ENCODE results near the gene GNL3.

The GNL3 gene

GRCh38 chr3:52688266-52688665 lies 2.4 kb downstream of the GNL3 start:
- DNase-seq: no peak

DNA sequence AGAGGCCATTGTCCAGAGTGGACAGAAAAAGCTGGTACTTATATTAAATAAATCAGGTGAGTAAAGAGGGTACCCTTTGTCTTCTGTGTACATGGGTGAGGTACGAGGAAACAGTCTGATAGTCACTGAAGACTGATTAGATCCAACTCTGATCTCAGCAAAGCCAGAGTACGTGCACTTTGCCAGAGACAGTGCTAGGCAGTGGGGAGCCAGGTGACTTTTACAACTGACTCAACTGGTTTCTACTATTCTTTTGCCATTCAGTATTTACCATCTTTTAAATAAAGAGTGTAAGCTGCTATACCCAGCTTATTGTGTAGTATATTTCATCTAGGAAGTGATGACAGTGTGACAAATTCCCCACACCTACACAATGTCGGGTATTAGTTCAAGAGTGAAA lies 3.3 kb downstream of the GNL3 start:
- DNase-seq: no peak

DNA sequence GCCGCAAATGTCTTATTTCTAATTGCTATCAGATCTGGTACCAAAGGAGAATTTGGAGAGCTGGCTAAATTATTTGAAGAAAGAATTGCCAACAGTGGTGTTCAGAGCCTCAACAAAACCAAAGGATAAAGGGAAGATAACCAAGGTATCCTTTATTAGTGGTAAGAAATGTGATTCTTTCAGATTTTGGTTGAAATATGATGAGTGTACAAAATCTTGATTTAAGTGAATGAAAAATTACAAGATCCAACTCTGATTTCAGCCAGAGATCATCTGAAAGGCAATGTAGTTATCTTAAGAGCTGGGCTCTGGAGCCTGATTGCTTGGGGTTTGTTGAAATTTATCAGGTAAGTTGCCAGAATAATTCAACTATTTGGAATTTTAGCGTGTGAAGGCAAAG lies 4.7 kb downstream of the GNL3 start:
- no peak for DNase-seq

DNA sequence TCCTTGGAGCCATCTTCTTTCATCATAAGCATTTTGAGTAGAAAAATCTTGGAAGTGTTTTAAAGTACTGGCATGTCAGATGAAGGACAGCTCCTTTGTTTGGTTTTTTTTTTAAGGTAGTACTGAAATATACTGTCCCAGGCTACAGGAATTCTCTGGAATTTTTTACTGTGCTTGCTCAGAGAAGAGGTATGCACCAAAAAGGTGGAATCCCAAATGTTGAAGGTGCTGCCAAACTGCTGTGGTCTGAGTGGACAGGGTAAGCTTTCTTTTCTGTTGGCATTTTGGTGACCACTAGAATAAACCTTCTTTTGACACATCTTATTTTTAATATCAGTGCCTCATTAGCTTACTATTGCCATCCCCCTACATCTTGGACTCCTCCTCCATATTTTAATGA lies 7.2 kb downstream of the GNL3 start:
- DNase-seq: no peak

DNA sequence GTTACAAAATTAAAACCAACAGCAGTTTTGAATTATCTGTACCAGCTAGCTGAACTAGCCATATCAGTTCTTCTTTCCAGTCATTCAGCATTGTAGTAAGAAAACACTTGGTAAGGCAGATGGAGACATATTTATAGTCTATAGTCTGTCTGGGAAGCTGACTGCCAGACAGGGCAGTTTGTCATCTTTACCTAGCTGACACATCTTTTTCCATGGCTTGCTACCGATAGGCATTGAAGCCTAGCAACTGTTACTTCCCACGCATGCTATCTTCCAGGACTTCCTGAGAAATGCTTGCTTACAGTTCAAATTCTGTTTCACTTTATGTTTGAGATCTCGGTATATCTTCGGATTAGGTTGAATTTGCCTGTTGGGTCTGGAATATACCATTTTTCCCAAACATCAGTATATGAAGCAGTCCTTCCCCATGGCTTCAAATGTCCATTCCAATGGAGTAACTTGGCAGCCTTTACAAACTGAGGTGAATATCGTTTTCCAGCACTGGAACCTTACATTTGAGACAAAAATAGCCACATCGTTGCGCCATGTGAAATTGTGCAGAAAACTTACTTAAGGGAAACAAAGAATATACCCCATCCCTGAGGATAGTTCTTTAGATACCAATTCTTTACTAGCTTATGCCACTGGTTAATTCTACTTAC lies 8.8 kb downstream of the GNL3 start:
- DNase-seq: no peak

DNA sequence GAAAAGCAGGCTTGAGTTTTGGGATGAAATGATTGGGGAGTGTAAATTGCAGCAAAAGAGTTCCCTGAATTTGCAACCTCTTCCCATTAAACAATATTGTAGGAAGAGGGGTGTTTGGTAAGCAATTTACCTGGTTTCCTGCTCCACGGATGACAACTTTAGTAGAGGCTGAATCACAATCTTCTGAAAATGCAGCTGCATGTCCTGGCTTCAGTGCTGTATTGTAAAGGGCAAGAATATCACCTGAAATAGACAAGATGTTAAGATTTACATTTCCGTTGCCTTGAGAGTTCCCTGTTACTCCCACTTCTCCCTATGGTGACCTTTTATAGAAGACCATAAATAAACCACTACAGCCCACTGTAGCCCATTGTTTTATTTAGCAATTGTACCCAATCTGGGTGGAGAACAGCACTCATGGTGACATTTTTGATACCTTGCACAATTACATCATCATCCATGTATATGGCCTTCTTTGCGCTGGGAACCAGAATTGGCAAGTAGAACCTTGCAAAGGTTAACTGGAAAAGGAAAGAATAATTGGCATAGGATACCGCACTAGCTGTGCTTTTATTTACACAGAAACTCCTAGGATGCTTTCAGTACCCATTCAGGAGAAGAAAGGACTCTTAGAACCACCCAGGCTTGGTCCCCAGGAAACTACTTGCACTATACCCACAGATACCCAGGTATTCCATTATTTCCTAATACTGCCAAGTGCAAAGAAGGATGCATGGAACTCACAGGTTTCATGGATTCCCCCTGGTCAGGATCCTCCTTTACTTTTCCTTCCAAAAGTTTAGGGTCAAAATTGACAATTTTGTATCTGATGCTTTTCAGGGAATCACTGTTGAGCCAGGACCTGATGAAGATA lies 10.2 kb downstream of the GNL3 start:
- DNase-seq: no peak

DNA sequence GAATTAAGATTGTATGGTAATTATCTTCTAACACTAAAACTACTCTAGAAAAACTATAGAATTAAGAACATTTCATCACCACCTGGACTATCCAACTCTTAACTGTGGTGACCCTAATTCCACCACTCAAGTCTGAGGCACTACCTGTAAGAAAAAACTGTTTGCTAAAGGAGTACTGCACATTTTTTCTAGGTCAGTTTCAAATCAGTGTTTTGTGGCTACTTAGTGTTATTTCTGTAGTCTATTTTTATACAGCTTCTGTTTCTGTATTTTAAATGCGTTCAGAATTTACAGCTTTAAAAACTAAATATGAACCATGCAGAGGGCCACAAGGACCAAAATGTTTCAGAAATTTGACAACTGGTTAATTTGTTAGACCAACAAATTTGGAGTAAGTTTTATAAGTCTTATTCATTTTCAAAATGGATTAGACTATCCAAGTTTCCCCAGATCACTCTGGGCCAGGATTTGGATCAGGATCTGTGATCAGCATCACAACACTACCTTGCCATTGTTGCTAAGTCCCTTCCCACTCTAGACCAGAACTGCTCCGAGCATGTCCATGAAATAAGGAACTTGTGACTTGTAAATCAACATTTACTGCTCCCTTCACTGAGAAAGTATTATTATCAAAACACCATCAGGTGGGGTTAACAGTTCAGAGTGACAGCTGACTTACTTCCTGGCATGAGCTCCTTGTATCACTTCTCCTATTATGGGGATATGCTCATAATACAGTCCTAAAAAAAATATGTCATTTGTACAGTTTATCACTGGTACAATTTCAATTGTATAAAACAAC lies 11.2 kb downstream of the GNL3 start:
- no peak for DNase-seq

DNA sequence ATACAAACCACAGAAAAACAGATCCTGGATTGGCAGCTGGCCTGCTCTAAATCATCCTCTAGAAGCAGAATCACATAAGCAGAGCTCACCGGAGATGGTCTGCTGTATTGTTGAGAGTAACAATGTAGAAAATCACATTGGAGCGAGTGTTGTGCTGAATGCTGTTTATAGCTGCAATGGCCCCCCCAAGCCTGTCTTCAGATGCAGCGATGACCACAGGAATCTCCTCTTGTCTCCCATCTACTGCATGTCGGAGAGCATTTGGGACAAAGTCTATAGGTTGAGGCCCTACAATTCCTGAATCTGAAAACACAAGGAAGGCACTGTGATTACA lies 11.8 kb downstream of the GNL3 start:
- no peak for DNase-seq

GRCh38 chr3:52703341-52703740 lies 17.5 kb downstream of the GNL3 start:
- DNase-seq: no peak

GRCh38 chr3:52704611-52705437 lies 19.0 kb downstream of the GNL3 start:
- peak; percentile 40 to 44 for DNase-seq

DNA sequence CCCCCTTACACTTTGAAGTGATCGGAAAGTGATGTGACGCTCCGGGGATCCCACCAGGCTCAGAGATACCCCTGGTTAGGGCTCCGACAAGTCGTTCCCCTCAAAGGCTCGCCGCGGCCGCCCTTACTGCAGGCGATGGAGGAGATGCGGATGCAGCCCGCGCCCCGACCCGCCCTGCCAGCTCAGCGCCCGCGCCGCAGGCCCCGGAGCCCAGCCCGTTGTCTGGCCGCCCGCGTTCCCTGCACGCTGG lies 19.5 kb downstream of the GNL3 start:
- DNase-seq: no peak

GRCh38 chr3:52705688-52706686 lies 20.2 kb downstream of the GNL3 start, which contains the start of the genes GLT8D1 and SPCS1:
GLT8D1 (minus strand) TSS chr3:52705791; CDS start chr3:52700460, 5,331 bp downstream.
SPCS1 (plus strand) TSS chr3:52706106; CDS start chr3:52706247, 141 bp downstream.
- peak; percentile 89 to 93 for DNase-seq

DNA sequence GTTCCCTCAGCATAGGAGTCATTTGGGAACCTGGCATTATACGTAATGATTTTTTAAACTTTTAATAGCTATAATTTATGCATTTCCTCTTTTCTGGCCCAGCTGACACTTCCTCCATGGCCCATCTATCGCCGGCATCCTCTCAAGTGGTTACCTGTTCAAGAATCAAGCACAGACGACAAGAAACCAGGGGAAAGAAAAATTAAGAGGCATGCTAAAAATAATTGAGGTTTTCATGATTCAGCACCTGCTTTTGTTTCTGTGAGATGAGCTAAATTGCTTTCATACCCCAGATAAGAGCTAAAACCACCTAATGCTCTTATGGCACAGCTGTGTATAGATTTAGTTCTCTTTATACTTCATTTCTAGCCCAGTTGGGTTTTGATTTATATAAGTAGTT lies 21.8 kb downstream of the GNL3 start:
- DNase-seq: no peak

- no peak for DNase-seq
Measured at GRCh38 chr3:52710512-52710911, 24.7 kb downstream of the GNL3 start.

DNA sequence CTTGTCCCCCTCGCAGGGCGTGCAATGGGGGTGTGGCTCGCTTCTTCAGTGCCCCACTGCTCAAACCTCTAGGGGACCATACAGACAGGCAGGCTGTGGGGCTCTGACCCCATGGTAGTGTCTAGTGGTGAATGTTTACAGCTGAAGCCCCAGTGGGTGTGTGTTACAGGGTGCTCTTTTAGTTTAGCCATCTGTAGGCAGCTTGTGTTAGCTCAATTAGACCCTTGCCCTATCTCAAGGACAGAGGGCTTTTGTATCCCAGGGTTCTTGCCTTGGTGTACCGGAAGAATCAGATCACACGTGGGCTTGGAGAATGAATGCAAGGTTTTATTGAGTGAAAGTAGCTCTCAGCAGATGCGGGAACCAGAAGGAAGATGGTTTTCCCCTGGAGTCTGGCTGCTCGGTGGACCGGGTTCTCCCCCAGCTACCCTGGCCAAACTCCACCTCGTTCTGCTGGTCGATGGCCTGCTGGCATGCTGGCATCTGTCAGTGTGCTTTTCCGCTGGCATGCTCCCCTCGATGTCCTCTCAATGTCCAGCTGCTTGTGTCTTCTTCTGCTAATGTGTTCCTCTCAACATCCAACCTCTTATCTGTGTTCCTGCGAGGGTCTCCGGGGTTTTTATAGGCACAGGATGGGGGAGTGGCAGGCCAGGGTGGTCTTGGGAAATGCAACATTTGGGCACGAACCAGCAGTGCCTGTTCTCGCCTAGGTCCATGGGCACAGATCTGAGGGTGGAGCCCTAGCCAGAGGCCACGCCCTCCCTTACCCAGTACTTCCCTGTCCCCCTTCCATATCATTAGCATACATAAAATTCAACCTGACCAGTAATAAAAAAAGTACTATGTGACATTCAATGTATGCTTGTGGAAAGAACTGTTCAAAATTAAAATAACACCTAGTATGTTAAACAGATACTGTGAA lies 26.7 kb downstream of the GNL3 start:
- DNase-seq: no peak

DNA sequence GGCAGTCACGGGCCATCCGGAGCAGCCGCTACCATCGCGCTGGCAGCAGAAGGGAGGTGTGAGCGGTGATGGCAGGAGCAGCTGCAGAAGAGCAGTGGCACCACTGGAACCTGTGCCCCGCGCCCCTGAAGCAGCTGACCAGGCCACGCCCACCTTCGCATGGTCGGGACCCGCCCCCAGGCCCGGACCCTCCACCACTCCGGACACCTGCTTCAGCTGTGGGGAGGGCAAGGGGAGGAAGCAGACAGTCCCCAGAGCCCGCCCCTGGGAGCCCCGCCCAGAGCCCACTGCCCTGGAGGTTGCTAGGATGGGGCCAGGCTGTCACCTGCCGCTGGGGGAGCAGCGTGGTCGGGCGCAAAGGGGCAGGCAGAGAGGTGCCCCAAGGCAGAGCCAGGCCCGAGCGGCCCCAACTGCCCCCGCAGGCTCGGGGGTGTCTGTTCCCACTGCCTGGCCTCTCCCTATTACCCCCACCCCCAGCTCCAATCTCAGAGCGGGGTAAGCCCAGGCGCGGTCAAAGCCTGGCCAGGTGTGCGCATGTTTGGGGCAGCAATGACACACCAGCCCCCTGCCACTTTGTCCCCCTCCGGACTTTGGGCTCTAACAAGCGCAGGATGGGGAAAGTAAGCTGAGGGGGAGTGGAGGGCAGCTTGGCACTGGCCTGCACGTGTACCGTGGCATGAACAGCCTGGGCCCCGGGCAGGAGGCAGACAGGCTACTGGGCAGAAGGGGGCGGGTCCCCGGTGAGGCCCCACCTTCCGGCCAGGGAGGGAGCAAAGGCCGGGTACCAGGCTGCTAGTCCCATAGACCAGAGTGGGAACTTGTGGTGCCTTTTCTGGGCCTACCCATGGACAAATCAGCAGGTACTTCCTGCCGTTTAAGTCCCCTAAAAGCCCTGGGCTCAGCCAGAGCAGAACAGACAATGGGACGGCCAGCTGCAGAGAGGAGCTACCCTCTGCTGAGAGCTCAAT lies 28.8 kb downstream of the GNL3 start:
- DNase-seq: no peak

- no peak for DNase-seq
Measured at GRCh38 chr3:52715714-52716305, 30.0 kb downstream of the GNL3 start.

- no peak for DNase-seq
Measured at GRCh38 chr3:52719618-52720017, 33.8 kb downstream of the GNL3 start.
